Keratinocyte (primary cell): ENCODE measurements around the gene PALS2.

Experiments used
- CTCF ChIP-seq, 3 experiments: IDR thresholded peaks in 1 of 3; conservative IDR thresholded peaks in 1 of 3; optimal IDR thresholded peaks in 1 of 3; 2 replicates in 2 of 3; 3 replicates in 1 of 3; pipeline versions ENCODE3 to v1.5.1; 2011; ENCODE audit warnings: low read length in 3 of 3, mild to moderate bottlenecking in 3 of 3, moderate library complexity in 2 of 3, control low read depth in 1 of 3, inconsistent platforms in 1 of 3; ENCODE audit not compliant: insufficient read depth in 2 of 3; ENCODE audit errors: extremely low read depth in 1 of 3
- EZH2 ChIP-seq: IDR thresholded peaks from one replicate; pipeline ENCODE4 v1.6.1; 2012; ENCODE audit warnings: inconsistent platforms, mild to moderate bottlenecking, low read length, moderate library complexity

DNA sequence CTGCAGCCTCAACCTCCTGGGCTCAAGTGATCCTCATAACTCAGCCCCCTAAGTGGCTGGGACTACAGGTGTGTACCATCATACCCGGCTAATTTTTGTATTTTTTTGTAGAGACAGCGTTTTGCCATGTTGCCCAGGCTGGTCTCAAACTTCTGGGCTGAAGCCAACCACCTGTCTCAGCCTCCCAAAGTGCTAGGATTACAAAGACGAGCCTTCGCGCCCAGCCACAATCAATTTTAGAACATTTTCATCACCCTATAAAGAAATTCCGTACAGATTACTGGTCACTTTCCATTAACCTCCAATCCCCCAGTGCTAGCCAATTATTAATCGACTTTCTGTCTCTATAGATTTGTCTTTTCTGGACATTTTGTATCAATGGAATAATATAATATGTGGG, 32.3 kb upstream of the PALS2 start:
- TF ChIP-seq CTCF (optimal IDR thresholded peaks at IDR 0.05 in 1 of 3, IDR thresholded peaks at IDR 0.05 in 1 of 3, conservative IDR thresholded peaks at IDR 0.05 in 1 of 3; ENCODE audit: extremely low read depth in 1 of 3, insufficient read depth in 2 of 3, low read length in 3 of 3) (no peak), EZH2 (no peak)
